Endometrial microvascular endothelial cells (primary cell): Measurements from ENCODE around the gene ACTL8. TPM values are rescaled to one million over a fixed set of nuclear protein-coding genes. Genes with fewer than 3 reads are reported as not detected.

ENCODE experiments used
- in situ Hi-C: cut with HindIII; loops from 2 replicates; pipeline ENCODE4 v1.10.0; 2017; ENCODE audit warnings: low sequenced_read_pairs, low pct_unique_long_range_greater_than_20kb; ENCODE audit errors: inconsistent ontology term
- total RNA-seq: library from RNA; depleted of rRNA; stranded (reverse); fragments of >200 nt; gene quantifications from one replicate; pipeline ENCODE4 v1.2.3, GENCODE V29; 2015; ENCODE audit errors: inconsistent ontology term

ACTL8 gene
- total RNA-seq, 1 donor from 2014 or later: not detected

DNA sequence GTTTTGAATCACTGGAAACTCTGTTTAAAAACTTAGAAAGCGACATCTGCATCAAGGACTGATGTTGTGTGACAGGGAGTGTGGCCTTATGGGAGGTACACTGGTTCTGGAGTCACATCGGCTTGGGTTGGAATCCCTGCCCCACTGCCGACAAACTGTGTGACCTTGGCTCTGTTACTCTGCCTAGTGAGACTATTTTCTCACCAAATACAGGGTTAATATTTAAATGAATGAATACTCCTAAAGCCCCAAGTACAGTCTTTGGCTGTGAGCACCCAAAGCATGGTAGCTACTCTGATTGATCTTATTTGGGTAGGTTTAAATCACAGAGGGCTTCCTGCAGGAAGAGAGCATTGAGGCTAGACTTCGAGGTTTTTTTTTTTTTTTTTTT lies 102.0 kb downstream of the ACTL8 start:
- in situ Hi-C loops: no loop called here

DNA sequence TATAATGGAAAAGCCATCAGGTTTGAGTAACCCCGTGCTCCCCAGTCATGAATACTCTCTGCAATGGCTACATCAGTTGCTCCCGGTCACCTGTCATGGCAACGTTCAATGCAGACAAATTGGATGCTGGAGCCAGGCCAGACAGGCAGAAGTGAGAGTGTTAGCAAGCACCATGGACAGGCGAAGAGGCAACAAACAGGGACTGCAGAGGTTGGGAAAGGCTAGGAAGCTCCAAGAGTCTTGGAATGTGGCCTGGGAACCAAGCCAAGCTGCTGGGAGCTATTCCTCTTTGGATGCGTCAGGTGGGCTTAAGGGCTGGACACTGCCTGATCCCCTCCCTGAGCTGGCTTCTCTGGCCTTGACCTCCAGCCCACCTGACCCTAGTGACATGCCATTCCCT lies 102.9 kb downstream of the ACTL8 start:
- in situ Hi-C loops: no loop called here

DNA sequence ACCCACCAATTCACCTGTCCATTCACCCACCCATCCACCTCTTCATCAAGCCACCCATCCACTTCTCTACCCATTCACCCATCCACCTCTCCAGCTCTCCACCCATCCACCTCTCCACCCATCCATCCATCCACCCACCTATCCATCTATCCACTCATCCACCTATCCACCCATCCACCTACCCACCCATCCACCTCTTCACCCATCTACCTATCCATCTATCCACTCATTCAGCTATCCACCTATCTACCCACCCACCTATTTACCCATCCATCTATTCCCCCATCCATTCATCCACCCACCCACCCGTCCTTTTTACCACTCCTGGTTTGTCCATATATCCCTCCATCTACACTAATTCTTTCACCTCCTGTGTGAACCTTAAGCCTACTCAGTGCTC lies 105.7 kb downstream of the ACTL8 start:
- in situ Hi-C loops: no loop called here

DNA sequence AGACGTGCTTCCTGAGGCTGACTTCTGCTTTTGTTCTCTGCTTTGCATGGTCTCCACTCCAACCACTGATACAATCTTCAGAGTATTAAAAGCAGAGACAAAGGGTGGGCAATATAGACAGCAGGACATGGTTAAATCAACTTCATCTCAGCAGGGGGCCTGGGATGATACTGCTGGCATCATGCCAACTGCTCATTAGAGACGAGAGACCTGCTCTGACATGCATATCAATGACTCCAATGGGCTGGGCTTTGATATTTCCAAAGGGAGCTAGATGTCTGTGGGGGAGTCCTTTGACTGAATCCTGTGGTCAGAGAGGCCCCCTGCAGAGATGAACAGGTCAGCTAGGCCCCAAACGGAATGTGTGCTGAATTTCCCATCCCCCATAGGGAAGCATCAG lies 106.6 kb downstream of the ACTL8 start:
- in situ Hi-C loops: no loop called here

DNA sequence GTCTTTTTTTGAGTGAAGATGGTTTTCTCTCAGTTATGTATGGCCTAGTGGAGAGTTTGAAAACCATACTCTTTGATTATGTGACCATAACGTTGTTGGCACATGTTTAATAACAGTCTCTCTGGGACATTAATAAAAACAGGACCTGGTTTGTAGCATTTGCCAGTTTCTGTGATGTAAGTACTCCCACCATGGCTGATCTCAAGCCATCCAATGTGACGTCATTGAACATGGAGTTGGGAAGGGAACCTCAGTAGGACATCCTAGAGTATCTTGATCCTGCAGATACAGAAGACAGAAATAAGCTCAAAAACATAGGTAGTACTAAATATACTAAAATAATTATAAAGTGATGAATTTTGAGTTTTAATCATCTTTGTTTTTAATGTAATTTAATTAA lies 107.0 kb downstream of the ACTL8 start:
- in situ Hi-C loops: no loop called here

DNA sequence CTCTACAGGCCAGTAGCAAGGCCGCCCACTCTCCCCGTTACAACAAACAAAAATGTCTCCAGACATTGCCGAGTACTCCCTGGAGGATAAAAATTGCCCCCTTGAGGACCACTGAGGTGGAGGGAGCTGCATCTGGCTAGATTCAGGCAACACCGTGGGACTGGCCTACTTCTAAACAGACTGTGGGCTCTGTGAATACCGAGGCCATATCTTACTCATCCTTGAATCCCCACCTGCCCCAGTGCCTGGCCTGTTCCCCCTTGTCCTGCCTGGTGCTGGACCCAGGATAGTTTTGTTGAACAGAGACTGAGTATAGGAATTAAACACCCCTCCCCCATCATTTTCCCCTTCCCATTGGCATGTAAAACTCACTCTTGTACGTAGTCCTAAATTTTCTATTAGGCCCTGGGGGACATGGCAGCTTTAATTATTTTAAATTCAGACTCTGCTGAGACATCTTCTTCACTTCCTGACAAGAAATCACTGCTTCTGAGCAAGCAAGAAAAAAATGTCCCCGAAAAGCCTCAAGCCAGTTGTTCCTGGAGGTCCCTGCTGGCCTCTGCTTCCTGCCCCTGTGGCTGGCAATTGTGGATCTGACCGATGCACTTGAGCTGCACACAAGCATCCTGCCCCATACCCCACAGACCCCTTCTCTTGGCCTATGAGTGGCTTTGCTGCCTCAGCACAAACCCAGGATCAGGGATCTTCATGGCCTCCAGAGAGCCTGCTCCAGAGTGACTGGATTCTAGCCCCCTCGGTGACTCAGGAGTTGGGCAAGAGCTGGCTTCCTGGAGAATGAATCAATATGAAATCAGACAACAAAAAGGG lies 111.0 kb downstream of the ACTL8 start:
- in situ Hi-C loops: no loop called here

DNA sequence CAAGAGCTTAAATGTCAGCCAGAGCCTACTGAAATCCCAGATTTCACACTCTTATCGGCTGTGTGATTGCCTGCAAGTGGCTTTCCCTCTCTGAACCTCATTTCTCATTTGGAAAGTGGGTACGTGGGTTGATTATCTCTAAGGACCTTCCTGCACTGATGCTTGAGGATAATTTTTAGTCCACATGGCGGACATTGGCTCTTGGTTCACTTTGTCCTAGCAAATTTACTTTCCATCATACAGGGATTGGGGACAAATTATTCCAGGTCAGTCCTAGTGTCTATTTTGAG lies 111.6 kb downstream of the ACTL8 start:
- in situ Hi-C loops: no loop called here

DNA sequence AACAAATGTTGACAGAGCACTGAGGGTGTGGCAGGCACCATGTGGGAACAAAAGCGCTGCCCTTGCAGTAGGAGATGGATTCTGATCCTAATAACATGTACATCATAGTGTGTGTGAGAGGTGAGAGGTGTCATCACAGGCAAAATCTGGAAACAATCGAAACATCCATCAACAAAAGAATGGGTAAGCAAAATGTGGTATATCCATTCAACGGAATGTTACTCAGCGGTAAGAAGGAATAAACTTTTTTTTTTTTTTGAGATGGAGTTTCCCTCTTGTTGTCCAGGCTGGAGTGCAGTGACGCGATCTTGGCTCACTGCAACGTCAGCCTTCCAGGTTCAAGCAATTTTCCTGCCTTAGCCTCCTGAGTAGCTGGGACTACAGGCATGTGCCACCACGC lies 112.3 kb downstream of the ACTL8 start:
- in situ Hi-C loops: no loop called here

DNA sequence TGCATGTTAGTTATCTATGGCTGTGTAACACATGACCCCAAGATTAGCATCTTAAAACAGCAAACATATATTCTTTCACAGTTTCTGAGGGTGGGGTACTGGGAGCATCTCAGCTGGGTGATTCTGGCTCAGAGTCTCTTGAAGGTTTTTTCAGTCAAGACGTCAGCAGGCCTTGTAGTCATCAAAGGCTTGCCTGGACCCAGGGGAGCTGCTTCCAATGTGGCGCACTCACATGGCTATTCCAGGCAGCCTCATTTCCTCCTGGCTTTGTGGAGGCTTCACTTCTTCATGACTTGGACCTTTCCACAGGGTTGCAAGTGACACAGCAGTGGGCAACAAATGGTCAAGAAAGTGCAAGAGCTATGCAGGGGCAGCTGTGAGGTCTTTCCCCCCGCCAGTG lies 114.7 kb downstream of the ACTL8 start:
- in situ Hi-C loops: no loop called here

DNA sequence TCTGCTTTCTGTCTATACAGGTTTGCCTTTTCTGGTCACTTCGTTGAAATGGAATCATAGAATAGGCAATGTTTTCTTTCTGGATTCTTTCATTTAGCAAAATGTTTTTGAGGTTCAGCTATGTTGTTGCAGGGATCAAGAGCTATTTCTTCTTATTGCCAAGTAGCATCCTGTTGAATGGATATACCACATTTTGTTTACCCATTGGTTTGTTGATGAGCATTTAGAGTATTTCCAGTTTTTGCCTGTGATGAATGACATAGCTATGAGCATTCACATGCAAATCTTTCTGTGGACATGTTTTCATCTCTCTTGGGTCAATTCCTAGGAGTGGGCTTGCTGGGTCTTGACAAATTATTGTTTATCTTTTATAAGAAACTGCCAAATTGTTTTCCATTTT lies 115.5 kb downstream of the ACTL8 start:
- in situ Hi-C loops: no loop called here

DNA sequence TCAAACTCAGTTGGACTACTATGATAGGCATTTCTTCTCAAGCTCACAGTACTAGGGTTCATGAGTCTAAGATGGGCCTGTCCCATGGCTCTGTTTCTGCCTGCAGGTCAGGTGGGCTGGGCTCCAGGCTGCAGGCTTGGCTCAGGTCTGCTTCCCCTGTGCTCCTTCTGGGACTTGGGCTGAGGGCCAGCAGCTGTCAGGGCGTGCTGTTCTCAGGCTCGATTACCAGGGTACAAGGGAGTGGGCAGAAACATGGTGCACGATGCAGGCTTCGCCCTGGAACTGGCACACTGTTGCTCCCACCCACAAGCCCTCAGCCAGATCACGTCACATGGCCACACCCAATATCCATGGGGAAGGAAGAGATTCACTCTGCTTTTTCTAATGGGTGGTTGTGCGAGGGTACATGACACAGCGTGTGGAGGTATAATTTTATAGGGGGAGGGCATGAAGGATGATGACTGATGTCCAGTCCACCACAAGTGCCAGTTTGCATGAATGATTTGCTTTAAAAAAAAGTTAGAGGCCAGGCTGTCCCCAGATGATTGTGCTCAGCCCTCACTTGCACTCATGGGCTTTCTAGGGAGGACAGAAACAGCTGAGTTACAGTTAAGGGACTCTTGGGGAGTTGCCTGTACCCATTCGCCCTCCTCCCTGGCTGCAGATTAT lies 118.0 kb downstream of the ACTL8 start:
- in situ Hi-C loops: no loop called here

DNA sequence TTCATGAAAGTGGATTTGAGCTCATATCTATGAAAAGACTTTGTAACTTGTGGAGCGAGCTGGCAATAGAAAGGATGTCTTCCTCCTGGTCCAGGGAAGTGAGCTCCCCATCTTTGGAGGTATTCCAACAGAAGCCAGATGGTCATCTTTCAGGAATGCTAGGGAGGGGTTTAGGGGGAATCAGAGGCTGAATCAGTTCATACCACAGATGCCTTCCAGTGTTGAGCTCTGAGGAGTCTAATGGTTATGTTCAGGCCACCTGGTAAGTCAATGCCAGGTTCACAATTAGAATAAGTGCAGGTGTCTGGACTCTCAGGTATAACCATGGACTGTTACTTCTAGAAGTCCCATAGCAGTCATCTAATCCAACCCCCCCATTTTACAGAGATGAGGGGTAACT lies 119.1 kb downstream of the ACTL8 start:
- in situ Hi-C loops: no loop called here

DNA sequence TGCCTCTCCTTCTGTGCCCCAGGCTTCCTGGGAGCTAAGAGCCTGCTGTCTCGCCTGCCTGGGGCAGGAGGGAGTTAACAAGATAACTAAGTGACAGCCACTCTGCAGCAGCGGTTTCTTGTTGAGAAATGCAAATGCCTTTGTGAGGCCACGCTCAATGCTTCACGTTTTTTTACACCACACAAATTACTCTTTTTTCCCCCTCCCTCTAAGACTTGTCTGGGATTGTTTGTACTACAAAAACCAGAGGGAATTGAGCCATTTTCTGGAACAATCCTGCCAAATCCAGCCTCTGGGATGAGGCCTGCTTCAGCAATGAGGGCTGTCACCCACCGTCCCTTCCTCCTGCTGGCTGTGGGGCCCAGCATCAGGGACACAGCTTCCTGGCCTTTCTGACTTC lies 119.6 kb downstream of the ACTL8 start:
- in situ Hi-C loops: no loop called here

DNA sequence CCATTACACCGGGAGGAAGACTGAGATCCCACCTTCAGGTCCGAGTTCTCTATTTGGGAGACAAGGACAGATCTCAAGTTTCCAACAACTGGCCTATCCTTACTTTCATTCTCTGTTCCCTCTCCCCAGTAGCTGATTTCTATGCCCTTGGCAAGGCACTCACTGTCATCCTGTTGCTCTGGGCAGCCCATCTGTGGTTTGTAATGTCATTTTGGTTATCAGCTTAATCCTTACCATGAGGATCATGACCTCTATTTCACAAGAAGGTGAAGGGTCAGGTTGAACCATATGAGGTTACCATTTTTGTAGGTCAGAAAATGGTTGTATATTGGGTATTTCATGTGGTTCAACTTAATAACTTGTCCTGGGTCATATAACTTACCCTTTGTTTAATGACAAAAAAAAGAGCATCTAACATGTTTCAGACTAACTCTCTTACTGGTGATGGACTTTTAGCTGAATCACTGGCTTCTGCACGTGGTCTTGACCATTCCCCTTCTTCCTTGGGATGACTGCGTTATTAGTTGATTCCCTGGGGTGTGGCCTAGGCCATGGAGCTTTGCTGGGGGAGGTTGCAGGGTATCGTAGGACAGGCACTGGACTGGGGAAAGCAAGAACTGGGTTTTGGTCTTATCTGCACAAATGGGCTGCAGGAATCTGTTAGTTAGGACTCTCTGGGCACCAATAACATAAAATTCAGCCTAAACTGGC lies 120.2 kb downstream of the ACTL8 start:
- in situ Hi-C loops: no loop called here

DNA sequence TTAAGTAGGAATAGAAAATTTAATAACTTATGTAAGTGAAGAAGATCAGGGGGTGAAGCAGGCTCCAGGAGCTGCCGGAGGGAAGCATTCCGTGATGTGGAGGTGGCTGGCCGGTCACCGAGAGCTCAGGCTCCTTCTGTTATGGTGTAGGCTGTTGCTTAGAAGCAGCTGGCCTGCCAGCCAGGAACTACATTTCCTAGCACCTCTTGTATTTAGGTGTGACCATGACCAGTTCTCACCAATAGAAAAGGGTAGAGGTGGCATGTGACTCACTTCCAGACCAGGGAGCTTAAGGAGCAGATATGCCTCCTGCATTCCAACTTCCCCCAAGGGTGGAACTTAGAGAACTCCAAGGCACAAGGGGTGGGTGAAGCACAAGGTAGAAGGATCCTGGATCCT lies 120.7 kb downstream of the ACTL8 start:
- in situ Hi-C loops: no loop called here

Other genes starting within 250 kb of the ACTL8 start
- gene ARHGEF10L, start 215.6 kb upstream of the ACTL8 start, total RNA-seq: 6.1 TPM